GM12801 (cell line): Measurements from ENCODE around the gene FN1.

Source experiments
- CTCF ChIP-seq: IDR thresholded peaks from one replicate; pipeline ENCODE4 v1.5.1; 2011; ENCODE audit warnings: control low read depth; ENCODE audit not compliant: insufficient read length; ENCODE audit errors: extremely low read depth

FN1 gene

GRCh38 chr2:215435870-215436704 lies at the start of gene FN1:
FN1 (minus strand) TSS chr2:215436068; CDS start chr2:215435802, 266 bp downstream.
- TF ChIP-seq CTCF, result no peak

GRCh38 chr2:215485032-215485431 lies 49.2 kb upstream of the FN1 start:
- no peak for TF ChIP-seq CTCF

- no peak for TF ChIP-seq CTCF
Observed at GRCh38 chr2:215484570-215484969, 48.7 kb upstream of the FN1 start.

GRCh38 chr2:215483431-215483830 lies 47.6 kb upstream of the FN1 start:
- TF ChIP-seq CTCF, result no peak

- TF ChIP-seq CTCF, result no peak
Observed at GRCh38 chr2:215479536-215480240, 43.8 kb upstream of the FN1 start.

- TF ChIP-seq CTCF, result no peak
Observed at GRCh38 chr2:215479121-215479520, 43.3 kb upstream of the FN1 start.

GRCh38 chr2:215476424-215476823 lies 40.6 kb upstream of the FN1 start:
- no peak for TF ChIP-seq CTCF
